Lower leg skin (tissue), 4 donors: ENCODE data around the gene ERAP2. TPM values are rescaled to one million over a fixed set of nuclear protein-coding genes. Genes with fewer than 3 reads are reported as not detected.

Source experiments
- DNase-seq, 2 donors: peaks; one replicate each; pipeline ENCODE4 v3.0.0-alpha.2; 2019; ENCODE audit warnings: low spot score in 2 of 2
- H3K4me3 ChIP-seq: fragments of 200-600 bp; sonication (generic); 2 replicates; pipeline ENCODE4 v1.5.1; 2017; ENCODE audit warnings: mild to moderate bottlenecking, low read depth; ENCODE audit not compliant: poor library complexity, severe bottlenecking
- POLR2A ChIP-seq, 2 donors: fragments of 450-650 bp; IDR thresholded peaks; one replicate each; pipeline ENCODE4 v1.6.1; 2016 to 2017; ENCODE audit warnings: antibody characterized with exemption in 2 of 2, mild to moderate bottlenecking in 1 of 2, moderate library complexity in 1 of 2
- WGBS, 2 donors: methylation state at CpG; one replicate each; pipeline ENCODE4 v1.1.5; 2018; 5-methylcytosine and 5-hydroxymethylcytosine counted together
- intact Hi-C: fragments of 100-400 bp; cut with DNase I; formaldehyde crosslinking; loops from one replicate; pipeline ENCODE4 v1.15.0; 2023; ENCODE audit warnings: low total_unique reads
- total RNA-seq, 4 donors: library from RNA; depleted of rRNA; stranded (reverse); fragments of >200 nt; gene quantifications; one replicate each; pipeline ENCODE4 v1.1.0, GENCODE V29; 2016
- TF ChIP-seq, protein P1 (sequence below), 3 donors: fragments of 450-650 bp; IDR thresholded peaks; one replicate each; pipeline ENCODE4 v1.5.1; 2016; ENCODE audit warnings: antibody characterized with exemption in 3 of 3, mild to moderate bottlenecking in 3 of 3, moderate library complexity in 2 of 3

The ERAP2 gene
- total RNA-seq, 4 donors from 2014 or later: 5.0 to 11.0 (median 9.3) TPM

DNA sequence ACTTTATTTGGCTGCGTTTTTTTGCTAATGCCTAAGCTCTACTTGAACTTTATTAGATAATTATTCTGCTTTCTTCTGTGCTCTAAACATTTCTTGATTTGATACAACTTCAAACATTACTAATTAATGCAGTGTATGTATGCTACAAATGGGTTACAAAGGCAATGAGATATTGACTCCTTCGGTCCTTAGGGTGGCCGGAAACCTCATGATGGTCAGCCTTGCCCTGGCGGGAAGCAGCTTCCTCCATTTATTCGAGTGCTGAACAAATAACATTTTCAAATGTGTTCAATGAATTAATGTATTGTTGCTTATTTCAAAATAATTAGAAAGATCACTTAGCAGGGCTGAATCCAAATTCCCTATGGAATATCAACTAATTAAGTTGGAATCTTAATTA, 55.7 kb downstream of the ERAP2 start:
- H3K4me3 ChIP-seq: no peak overlapping the region
- intact Hi-C loops: no loop called here
- no peak for DNase-seq
- TF ChIP-seq, protein P1, sequence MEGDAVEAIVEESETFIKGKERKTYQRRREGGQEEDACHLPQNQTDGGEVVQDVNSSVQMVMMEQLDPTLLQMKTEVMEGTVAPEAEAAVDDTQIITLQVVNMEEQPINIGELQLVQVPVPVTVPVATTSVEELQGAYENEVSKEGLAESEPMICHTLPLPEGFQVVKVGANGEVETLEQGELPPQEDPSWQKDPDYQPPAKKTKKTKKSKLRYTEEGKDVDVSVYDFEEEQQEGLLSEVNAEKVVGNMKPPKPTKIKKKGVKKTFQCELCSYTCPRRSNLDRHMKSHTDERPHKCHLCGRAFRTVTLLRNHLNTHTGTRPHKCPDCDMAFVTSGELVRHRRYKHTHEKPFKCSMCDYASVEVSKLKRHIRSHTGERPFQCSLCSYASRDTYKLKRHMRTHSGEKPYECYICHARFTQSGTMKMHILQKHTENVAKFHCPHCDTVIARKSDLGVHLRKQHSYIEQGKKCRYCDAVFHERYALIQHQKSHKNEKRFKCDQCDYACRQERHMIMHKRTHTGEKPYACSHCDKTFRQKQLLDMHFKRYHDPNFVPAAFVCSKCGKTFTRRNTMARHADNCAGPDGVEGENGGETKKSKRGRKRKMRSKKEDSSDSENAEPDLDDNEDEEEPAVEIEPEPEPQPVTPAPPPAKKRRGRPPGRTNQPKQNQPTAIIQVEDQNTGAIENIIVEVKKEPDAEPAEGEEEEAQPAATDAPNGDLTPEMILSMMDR (IDR thresholded peaks at IDR 0.05): no peak
- no peak for TF ChIP-seq POLR2A (IDR thresholded peaks at IDR 0.05)
- WGBS, 2 donors: 82 to 94% methylated on average over 5 of the region's 5 CpGs

GRCh38 chr5:96933764-96934707, 57.7 kb downstream of the ERAP2 start:
- H3K4me3 ChIP-seq: peak overlapping the region; percentile 69
- intact Hi-C loops: no loop called here
- no peak for TF ChIP-seq POLR2A (IDR thresholded peaks at IDR 0.05)
- DNase-seq: no peak
- WGBS, 2 donors: 18 to 20% methylated on average over 13 of the region's 13 CpGs

DNA sequence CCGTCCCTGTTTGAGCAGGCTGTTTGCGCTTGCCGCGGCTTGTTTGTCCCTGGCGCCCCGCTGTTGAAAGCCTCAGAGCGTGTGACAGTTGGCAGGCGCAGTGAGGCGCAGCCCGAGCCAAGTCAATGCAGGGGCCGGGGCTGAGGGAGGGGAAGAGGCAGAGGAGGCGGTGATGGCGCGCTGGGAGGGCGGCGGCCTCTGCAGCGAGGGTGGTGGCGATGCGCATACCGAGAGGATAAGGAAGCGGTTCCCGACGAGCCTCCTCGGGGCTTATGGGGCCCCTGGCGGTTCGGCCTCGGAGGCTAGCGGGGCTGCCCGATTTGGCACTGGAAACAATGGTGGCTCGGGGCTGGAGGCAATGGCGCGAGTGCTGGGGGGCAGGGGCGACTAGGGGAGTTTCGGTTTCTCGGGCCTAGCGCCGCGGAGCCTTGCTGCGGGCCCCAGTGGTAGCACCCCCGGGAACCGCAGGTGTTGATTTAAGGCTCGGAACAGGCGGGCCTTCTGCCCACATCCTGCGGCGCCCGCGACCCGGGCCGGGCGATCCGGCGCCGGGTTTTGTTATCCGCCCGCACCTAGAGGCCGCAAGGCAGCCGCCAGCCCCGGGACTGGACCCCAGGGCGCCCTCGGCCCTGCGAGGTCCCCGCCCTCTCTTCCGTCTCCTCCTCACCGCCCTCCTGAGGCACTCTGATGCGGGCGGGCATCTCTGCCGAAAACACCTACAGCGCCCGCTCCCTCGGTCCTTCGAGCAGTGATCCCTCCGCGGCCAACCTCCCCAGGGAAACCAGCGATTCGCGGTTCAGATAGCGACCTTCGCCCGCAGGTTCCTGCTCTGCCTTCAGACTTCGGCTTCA, 58.6 kb downstream of the ERAP2 start:
- peak overlapping the region; percentile 69 for H3K4me3 ChIP-seq
- TF ChIP-seq, protein P1 (IDR thresholded peaks at IDR 0.05): no peak
- TF ChIP-seq POLR2A (IDR thresholded peaks at IDR 0.05): peak in 1 of 2 donors; percentile 17
- peak; percentile 92 to 98 for DNase-seq
- 1% methylated on average over 50 to 57 of the region's 80 CpGs for WGBS, 2 donors
- intact Hi-C loops: no loop called here

- 0 to 1% methylated on average over 52 to 53 of the region's 79 CpGs for WGBS, 2 donors
- TF ChIP-seq, protein P1 (IDR thresholded peaks at IDR 0.05): no peak
- no peak for TF ChIP-seq POLR2A (IDR thresholded peaks at IDR 0.05)
- peak within 1 kb of the TSS; percentile 69 for H3K4me3 ChIP-seq
- peak; percentile 96 to 99 for DNase-seq
- intact Hi-C loops: no loop called here
Observed at GRCh38 chr5:96935559-96936430, 59.5 kb downstream of the ERAP2 start, which contains the start of gene LNPEP. Gene LNPEP, plus strand, starts transcription at chr5:96936080. Its CDS starts 76 bp downstream, at chr5:96936156.

- peak; percentile 31 to 91 for DNase-seq
- peak overlapping the region; percentile 69 for H3K4me3 ChIP-seq
- TF ChIP-seq, protein P1 (IDR thresholded peaks at IDR 0.05): no peak
- intact Hi-C loops: no loop called here
- 0 to 1% methylated on average over 18 to 19 of the region's 27 CpGs for WGBS, 2 donors
Observed at GRCh38 chr5:96936431-96937320, 60.4 kb downstream of the ERAP2 start.
